Measurements from ENCODE around the gene SPATA25. TPM values are rescaled to one million over a fixed set of nuclear protein-coding genes. Genes with fewer than 3 reads are reported as not detected.

Gene SPATA25
- total and polyA plus RNA-seq, 2 donors (not counting 3 experiments of a cell fraction or from before 2014, with no cell fraction given), result 0.69 to 1.3 TPM

- no peak for FAIRE-seq
- ChIA-PET CTCF (interaction anchor here (0.6 to 0.7 kb wide), 2 partner anchors 13 to 535 kb away, joined by 3 read pairs; no protein-coding TSS in a partner anchor), POLR2A (no interaction called here)
- no peak for DNase-seq (ENCODE audit: low read depth, low spot score)
- H3K27ac ChIP-seq (ENCODE audit: insufficient read depth, low read depth, low read length), result no peak overlapping the region
- H2AFZ ChIP-seq (ENCODE audit: low read depth, low read length), result no peak overlapping the region
- TF ChIP-seq POLR2A (IDR thresholded peaks at IDR 0.05; ENCODE audit: low read depth, low read length) (no peak), MYC (IDR thresholded peaks at IDR 0.05; ENCODE audit: low read depth, low read length) (no peak), POLR2AphosphoS5 (IDR thresholded peaks at IDR 0.05; ENCODE audit: insufficient read depth, low read depth, low read length) (no peak), FOS (IDR thresholded peaks at IDR 0.05; ENCODE audit: borderline replicate concordance, insufficient read depth, low read length) (no peak), JUN (IDR thresholded peaks at IDR 0.05; ENCODE audit: borderline replicate concordance, insufficient read depth, insufficient read length, low read depth) (no peak), EZH2 (IDR thresholded peaks at IDR 0.05; ENCODE audit: borderline replicate concordance, low read depth, low read length, severe bottlenecking) (no peak), GATA2 (IDR thresholded peaks at IDR 0.05; ENCODE audit: insufficient read depth, insufficient read length, low read depth, low read length) (no peak)
- TF ChIP-seq, protein P1, sequence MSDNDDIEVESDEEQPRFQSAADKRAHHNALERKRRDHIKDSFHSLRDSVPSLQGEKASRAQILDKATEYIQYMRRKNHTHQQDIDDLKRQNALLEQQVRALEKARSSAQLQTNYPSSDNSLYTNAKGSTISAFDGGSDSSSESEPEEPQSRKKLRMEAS (IDR thresholded peaks at IDR 0.05; ENCODE audit: insufficient read depth, insufficient read length), result no peak
- TF ChIP-seq, protein P2, sequence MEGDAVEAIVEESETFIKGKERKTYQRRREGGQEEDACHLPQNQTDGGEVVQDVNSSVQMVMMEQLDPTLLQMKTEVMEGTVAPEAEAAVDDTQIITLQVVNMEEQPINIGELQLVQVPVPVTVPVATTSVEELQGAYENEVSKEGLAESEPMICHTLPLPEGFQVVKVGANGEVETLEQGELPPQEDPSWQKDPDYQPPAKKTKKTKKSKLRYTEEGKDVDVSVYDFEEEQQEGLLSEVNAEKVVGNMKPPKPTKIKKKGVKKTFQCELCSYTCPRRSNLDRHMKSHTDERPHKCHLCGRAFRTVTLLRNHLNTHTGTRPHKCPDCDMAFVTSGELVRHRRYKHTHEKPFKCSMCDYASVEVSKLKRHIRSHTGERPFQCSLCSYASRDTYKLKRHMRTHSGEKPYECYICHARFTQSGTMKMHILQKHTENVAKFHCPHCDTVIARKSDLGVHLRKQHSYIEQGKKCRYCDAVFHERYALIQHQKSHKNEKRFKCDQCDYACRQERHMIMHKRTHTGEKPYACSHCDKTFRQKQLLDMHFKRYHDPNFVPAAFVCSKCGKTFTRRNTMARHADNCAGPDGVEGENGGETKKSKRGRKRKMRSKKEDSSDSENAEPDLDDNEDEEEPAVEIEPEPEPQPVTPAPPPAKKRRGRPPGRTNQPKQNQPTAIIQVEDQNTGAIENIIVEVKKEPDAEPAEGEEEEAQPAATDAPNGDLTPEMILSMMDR (IDR thresholded peaks at IDR 0.05; ENCODE audit: extremely low read depth in 1 of 2, insufficient read depth in 1 of 2, low read depth in 1 of 2, low read length in 2 of 2), result no peak
- H3K36me3 ChIP-seq (ENCODE audit: control insufficient read depth in 2 of 2, extremely low read depth in 1 of 2, insufficient read depth in 2 of 2, low read length in 2 of 2), result peaks cover 4 to 31% of the 10 kb centered on the region in 2 experiments
- intact Hi-C loops (cut with micrococcal nuclease), result no loop called here
- H3K4me3 ChIP-seq (replicated peaks in 1 of 3; ENCODE audit: insufficient read depth in 1 of 3, low read depth in 1 of 3, low read length in 3 of 3), result no peak overlapping the region
- BruUV-seq (replicated peaks), result no TSS peak
- peaks cover 12% of the 10 kb centered on the region for H3K4me1 ChIP-seq (ENCODE audit: control insufficient read depth, extremely low read depth, insufficient read depth, low read length)
- no peaks in the 10 kb centered on the region for H3K9me1 ChIP-seq (replicated peaks; ENCODE audit: control insufficient read depth, extremely low read depth, insufficient read depth, low read length)
- no peak overlapping the region for H3K9ac ChIP-seq (replicated peaks; ENCODE audit: extremely low read depth, insufficient read depth, low read length)
- no peaks in the 10 kb centered on the region for H3K79me2 ChIP-seq (ENCODE audit: control insufficient read depth, insufficient read depth, low read length)
- dilution Hi-C loops (cut with MboI; ENCODE audit: extremely low pct_ligation_motif_present, low sequenced_read_pairs), result no loop called here
- no peaks in the 10 kb centered on the region for H4K20me1 ChIP-seq (replicated peaks; ENCODE audit: control insufficient read depth, extremely low read depth, insufficient read depth, low read length)
- no peaks in the 10 kb centered on the region for H3K9me3 ChIP-seq (replicated peaks; ENCODE audit: control insufficient read depth, insufficient read depth, low read length)
- H3K27me3 ChIP-seq (ENCODE audit: control insufficient read depth in 2 of 2, insufficient read depth in 2 of 2, low read length in 2 of 2), result no peaks in the 10 kb centered on the region
- H3K4me2 ChIP-seq (ENCODE audit: insufficient read depth, low read length), result no peak overlapping the region
Observed at GRCh38 chr20:45896641-45897161, 9.3 kb upstream of the SPATA25 start.
